ENCODE data around the gene DIS3L2. TPM values are rescaled to one million over a fixed set of nuclear protein-coding genes. Genes with fewer than 3 reads are reported as not detected.

Gene DIS3L2
- total and polyA plus RNA-seq, 7 donors, result 10.7 to 20.8 (median 16.0) TPM

DNA sequence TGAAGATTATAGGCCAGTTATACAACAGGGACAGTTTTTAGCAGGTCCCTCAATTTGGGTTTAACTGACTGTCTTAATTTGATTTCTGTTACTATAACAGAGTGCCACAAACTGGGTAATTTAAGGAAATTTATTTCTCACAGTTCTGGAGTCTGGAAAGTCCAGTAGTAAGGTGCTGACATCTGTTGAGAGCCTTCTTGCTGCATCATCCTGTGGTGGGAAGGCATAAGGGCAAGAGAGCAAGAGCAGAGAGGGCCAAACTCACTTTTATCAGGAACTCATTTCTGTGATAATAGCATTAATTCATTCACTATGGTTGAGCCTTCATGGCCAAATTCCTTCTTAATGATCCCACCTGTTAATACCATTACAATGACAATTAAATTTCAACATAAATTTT, 36.5 kb downstream of the DIS3L2 start:
- ATAC-seq, result no peak
- TF ChIP-seq, protein P1, sequence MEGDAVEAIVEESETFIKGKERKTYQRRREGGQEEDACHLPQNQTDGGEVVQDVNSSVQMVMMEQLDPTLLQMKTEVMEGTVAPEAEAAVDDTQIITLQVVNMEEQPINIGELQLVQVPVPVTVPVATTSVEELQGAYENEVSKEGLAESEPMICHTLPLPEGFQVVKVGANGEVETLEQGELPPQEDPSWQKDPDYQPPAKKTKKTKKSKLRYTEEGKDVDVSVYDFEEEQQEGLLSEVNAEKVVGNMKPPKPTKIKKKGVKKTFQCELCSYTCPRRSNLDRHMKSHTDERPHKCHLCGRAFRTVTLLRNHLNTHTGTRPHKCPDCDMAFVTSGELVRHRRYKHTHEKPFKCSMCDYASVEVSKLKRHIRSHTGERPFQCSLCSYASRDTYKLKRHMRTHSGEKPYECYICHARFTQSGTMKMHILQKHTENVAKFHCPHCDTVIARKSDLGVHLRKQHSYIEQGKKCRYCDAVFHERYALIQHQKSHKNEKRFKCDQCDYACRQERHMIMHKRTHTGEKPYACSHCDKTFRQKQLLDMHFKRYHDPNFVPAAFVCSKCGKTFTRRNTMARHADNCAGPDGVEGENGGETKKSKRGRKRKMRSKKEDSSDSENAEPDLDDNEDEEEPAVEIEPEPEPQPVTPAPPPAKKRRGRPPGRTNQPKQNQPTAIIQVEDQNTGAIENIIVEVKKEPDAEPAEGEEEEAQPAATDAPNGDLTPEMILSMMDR (IDR thresholded peaks at IDR 0.05), result no peak

DNA sequence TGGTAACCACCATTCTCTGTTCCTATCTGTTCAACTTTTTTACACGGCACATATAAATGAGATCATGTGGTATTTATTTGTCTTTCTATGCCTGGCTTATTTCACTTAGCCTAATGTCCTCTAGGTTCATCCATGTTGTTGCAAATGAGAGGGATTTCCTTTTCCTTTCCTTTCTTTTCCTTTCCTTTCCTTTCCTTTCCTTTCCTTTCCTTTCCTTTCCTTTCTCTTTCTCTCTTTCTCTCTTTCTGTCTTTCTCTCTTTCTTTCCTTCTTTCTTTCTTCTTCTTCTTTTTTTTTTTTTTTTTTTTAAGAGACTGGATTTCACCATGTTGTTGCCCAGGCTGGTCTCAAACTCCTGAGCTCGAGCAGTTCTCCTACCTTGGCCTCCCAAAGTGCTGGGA, 38.9 kb downstream of the DIS3L2 start:
- DNase-seq, result no peak
- WGBS, 3 donors, result 94 to 100% (median 96%) methylated on average over 2 of the region's 2 CpGs
- no peak overlapping the region for H3K27ac ChIP-seq
- no peaks in the 10 kb centered on the region for H3K36me3 ChIP-seq (ENCODE audit: insufficient read depth in 1 of 2, low read depth in 1 of 2)
- no peak for ATAC-seq
- no peaks in the 10 kb centered on the region for H3K9me3 ChIP-seq
- no peaks in the 10 kb centered on the region for H3K27me3 ChIP-seq (ENCODE audit: insufficient read depth in 3 of 3, low read length in 2 of 3)
- no peak overlapping the region for H3K4me3 ChIP-seq
- TF ChIP-seq, protein P1 (IDR thresholded peaks at IDR 0.05), result no peak
- intact Hi-C loops (cut with DNase I), result no loop called here
- H3K4me1 ChIP-seq, result peaks cover 6% of the 10 kb centered on the region

More for the DNA sequence above, 36.5 kb downstream of the DIS3L2 start:
- intact Hi-C loops (cut with DNase I), result no loop called here
- DNase-seq, result no peak
- peaks cover 6% of the 10 kb centered on the region for H3K4me1 ChIP-seq
- no peaks in the 10 kb centered on the region for H3K27me3 ChIP-seq (ENCODE audit: insufficient read depth in 3 of 3, low read length in 2 of 3)
- H3K9me3 ChIP-seq, result no peaks in the 10 kb centered on the region
- no peak overlapping the region for H3K27ac ChIP-seq
- H3K36me3 ChIP-seq (ENCODE audit: insufficient read depth in 1 of 2, low read depth in 1 of 2), result no peaks in the 10 kb centered on the region
- no peak overlapping the region for H3K4me3 ChIP-seq

DNA sequence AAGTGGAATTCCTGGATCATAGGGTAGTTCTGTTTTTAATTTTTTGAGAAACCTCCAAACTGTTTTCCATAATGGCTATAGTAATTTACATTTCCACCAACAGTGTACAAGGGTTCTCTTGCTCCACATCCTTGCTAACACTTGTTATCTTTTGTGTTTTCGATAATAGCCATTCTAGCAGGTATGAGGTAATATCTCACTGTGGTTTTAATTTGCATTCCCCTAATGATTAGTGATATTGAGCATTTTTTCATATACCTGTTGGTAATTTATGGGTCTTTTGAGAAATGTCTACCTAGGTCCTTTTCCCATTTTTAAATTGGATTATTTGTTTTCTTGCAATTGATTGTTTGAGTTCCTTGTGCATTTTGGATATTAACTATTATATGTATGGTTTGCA, 39.6 kb downstream of the DIS3L2 start:
- H3K27me3 ChIP-seq (ENCODE audit: insufficient read depth in 3 of 3, low read length in 2 of 3), result no peaks in the 10 kb centered on the region
- DNase-seq, result no peak
- no peak for ATAC-seq
- no peak overlapping the region for H3K27ac ChIP-seq
- WGBS, 3 donors, result 94 to 99% (median 97%) methylated on average over 1 of the region's 1 CpG
- TF ChIP-seq, protein P1 (IDR thresholded peaks at IDR 0.05), result no peak
- H3K4me1 ChIP-seq, result peaks cover 6% of the 10 kb centered on the region
- intact Hi-C loops (cut with DNase I), result no loop called here
- no peaks in the 10 kb centered on the region for H3K36me3 ChIP-seq (ENCODE audit: insufficient read depth in 1 of 2, low read depth in 1 of 2)
- no peak overlapping the region for H3K4me3 ChIP-seq
- H3K9me3 ChIP-seq, result no peaks in the 10 kb centered on the region

DNA sequence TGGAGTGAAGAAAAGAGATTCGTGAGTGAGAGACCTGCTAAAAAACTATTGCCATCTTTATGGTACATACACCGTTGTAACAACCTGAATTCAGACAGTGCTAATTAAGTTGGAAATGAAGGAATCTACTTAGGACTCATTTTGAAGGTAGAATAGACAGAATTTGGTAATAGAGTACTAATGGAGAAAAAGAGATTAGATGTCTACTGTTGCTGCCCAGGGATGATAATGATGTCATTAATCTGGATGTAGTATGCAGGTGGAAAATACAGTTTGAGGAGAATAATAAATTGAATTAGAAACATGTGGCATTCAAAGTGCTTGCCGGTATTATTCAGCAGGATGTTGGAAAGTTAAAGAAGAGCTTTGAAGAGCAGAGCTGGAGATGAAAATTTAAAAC, 44.7 kb downstream of the DIS3L2 start:
- no peak for ATAC-seq
- peaks cover 7% of the 10 kb centered on the region for H3K4me1 ChIP-seq
- H3K9me3 ChIP-seq, result no peaks in the 10 kb centered on the region
- intact Hi-C loops (cut with DNase I), result no loop called here
- TF ChIP-seq, protein P1 (IDR thresholded peaks at IDR 0.05), result no peak
- H3K27me3 ChIP-seq (ENCODE audit: insufficient read depth in 3 of 3, low read length in 2 of 3), result no peaks in the 10 kb centered on the region
- no peak overlapping the region for H3K27ac ChIP-seq
- 93 to 96% (median 94%) methylated on average over 3 of the region's 3 CpGs for WGBS, 3 donors
- H3K36me3 ChIP-seq (ENCODE audit: insufficient read depth in 1 of 2, low read depth in 1 of 2), result peaks cover 0 to 3% of the 10 kb centered on the region in 2 donors
- no peak for DNase-seq
- H3K4me3 ChIP-seq, result no peak overlapping the region

GRCh38 chr2:232008907-232009638, 47.6 kb downstream of the DIS3L2 start:
- Histone ChIP-seq H3K27me3 (ENCODE audit: insufficient read depth in 3 of 3, low read length in 2 of 3) (no peaks in the 10 kb centered on the region), H3K36me3 (ENCODE audit: insufficient read depth in 1 of 2, low read depth in 1 of 2) (peaks cover 0 to 3% of the 10 kb centered on the region in 2 donors), H3K9me3 (no peaks in the 10 kb centered on the region), H3K27ac (no peak overlapping the region), H3K4me3 (no peak overlapping the region), H3K4me1 (peaks cover 15% of the 10 kb centered on the region)
- intact Hi-C loops (cut with DNase I), result no loop called here
- DNase-seq, result no peak
- 89 to 96% (median 91%) methylated on average over 4 of the region's 4 CpGs for WGBS, 3 donors
- ATAC-seq, result no peak
- TF ChIP-seq, protein P1 (IDR thresholded peaks at IDR 0.05), result no peak
